ENCODE data around the gene TEX261.

The TEX261 gene

DNA sequence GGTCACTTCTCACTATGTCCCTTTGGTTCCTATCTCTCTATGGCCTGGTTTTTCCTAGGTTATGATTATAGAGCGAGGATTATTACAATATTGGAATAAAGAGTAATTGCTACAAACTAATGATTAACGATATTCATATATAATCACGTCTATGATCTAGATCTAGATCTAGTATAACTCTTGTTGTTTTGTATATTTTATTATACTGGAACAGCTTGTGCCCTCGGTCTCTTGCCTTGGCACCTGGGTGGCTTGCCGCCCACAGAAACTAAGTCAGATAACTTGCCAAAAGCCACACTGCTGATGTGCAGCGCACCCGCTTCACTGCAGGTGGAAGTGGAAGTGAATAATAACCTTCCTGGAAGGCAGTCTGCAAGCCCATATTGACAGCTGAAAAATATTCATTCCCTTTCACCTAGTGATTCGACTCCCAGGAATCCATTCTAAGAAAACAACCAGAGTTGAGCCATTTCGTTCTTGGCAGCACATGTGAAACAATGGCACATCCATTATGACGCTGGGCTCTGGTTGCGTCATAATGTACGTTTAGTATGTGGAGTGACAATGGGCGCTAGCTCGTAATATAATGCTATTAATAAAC lies 17.0 kb downstream of the TEX261 start:
- H3K27ac ChIP-seq = peak overlapping the region; percentile 8
- H3K4me3 ChIP-seq (ENCODE audit: low read depth, low read length) = peak overlapping the region; percentile 63
- DNase-seq = peak; percentile 72

GRCh38 chr2:70975237-70975636 lies 19.4 kb downstream of the TEX261 start:
- Histone ChIP-seq H3K27me3 (replicated peaks) (no peaks in the 10 kb centered on the region), H3K4me3 (ENCODE audit: low read depth, low read length) (no peak overlapping the region), H3K36me3 (replicated peaks) (no peaks in the 10 kb centered on the region), H3K27ac (no peak overlapping the region)
- in situ Hi-C loops (cut with HindIII; ENCODE audit: low pct_ligation_motif_present, low sequenced_read_pairs) = no loop called here
- TF ChIP-seq, protein P1, sequence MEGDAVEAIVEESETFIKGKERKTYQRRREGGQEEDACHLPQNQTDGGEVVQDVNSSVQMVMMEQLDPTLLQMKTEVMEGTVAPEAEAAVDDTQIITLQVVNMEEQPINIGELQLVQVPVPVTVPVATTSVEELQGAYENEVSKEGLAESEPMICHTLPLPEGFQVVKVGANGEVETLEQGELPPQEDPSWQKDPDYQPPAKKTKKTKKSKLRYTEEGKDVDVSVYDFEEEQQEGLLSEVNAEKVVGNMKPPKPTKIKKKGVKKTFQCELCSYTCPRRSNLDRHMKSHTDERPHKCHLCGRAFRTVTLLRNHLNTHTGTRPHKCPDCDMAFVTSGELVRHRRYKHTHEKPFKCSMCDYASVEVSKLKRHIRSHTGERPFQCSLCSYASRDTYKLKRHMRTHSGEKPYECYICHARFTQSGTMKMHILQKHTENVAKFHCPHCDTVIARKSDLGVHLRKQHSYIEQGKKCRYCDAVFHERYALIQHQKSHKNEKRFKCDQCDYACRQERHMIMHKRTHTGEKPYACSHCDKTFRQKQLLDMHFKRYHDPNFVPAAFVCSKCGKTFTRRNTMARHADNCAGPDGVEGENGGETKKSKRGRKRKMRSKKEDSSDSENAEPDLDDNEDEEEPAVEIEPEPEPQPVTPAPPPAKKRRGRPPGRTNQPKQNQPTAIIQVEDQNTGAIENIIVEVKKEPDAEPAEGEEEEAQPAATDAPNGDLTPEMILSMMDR (IDR thresholded peaks at IDR 0.05; ENCODE audit: low read depth, low read length, missing control alignments) = no peak
- no peak for DNase-seq

More for the DNA sequence above, 17.0 kb downstream of the TEX261 start:
- H3K36me3 ChIP-seq (replicated peaks) = no peaks in the 10 kb centered on the region
- in situ Hi-C loops (cut with HindIII; ENCODE audit: low pct_ligation_motif_present, low sequenced_read_pairs) = no loop called here
- no peaks in the 10 kb centered on the region for H3K27me3 ChIP-seq (replicated peaks)
- TF ChIP-seq, protein P1 (IDR thresholded peaks at IDR 0.05; ENCODE audit: low read depth, low read length, missing control alignments) = no peak

GRCh38 chr2:70974592-70974991 lies 20.1 kb downstream of the TEX261 start:
- Histone ChIP-seq H3K36me3 (replicated peaks) (no peaks in the 10 kb centered on the region), H3K27me3 (replicated peaks) (no peaks in the 10 kb centered on the region), H3K27ac (no peak overlapping the region), H3K4me3 (ENCODE audit: low read depth, low read length) (no peak overlapping the region)
- TF ChIP-seq, protein P1 (IDR thresholded peaks at IDR 0.05; ENCODE audit: low read depth, low read length, missing control alignments) = no peak
- in situ Hi-C loops (cut with HindIII; ENCODE audit: low pct_ligation_motif_present, low sequenced_read_pairs) = no loop called here
- DNase-seq = no peak

GRCh38 chr2:70967189-70967588 lies 27.5 kb downstream of the TEX261 start:
- H3K27ac ChIP-seq = no peak overlapping the region
- no peak overlapping the region for H3K4me3 ChIP-seq (ENCODE audit: low read depth, low read length)
- in situ Hi-C loops (cut with HindIII; ENCODE audit: low pct_ligation_motif_present, low sequenced_read_pairs) = no loop called here
- DNase-seq = no peak
- TF ChIP-seq, protein P1 (IDR thresholded peaks at IDR 0.05; ENCODE audit: low read depth, low read length, missing control alignments) = no peak
- no peaks in the 10 kb centered on the region for H3K36me3 ChIP-seq (replicated peaks)
- peaks cover 6% of the 10 kb centered on the region for H3K27me3 ChIP-seq (replicated peaks)

DNA sequence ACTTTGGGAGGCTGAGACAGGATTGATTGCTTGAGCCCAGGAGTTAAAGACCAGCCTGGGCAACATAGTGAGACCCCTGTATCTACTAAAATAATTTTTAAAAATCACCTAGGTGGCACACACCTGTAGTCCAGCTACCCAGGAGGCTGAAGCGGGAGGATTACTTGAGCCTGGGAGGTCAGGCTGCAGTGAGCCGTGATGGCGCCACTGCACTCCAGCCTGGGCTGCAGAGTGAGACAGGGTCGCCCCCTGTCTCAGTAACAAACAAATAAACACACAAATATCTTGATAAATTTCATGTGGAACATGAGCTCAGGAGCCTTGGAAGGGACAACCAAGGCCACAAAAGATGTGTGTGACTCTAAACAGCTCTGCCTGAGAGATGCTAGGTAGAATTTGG lies 28.0 kb downstream of the TEX261 start:
- peaks cover 6% of the 10 kb centered on the region for H3K27me3 ChIP-seq (replicated peaks)
- H3K36me3 ChIP-seq (replicated peaks) = no peaks in the 10 kb centered on the region
- TF ChIP-seq, protein P1 (IDR thresholded peaks at IDR 0.05; ENCODE audit: low read depth, low read length, missing control alignments) = no peak
- in situ Hi-C loops (cut with HindIII; ENCODE audit: low pct_ligation_motif_present, low sequenced_read_pairs) = no loop called here
- H3K4me3 ChIP-seq (ENCODE audit: low read depth, low read length) = no peak overlapping the region
- DNase-seq = no peak
- H3K27ac ChIP-seq = no peak overlapping the region

GRCh38 chr2:70965506-70965905 lies 29.2 kb downstream of the TEX261 start:
- Histone ChIP-seq H3K27ac (no peak overlapping the region), H3K36me3 (replicated peaks) (no peaks in the 10 kb centered on the region), H3K27me3 (replicated peaks) (peaks cover 6% of the 10 kb centered on the region), H3K4me3 (ENCODE audit: low read depth, low read length) (no peak overlapping the region)
- TF ChIP-seq, protein P1 (IDR thresholded peaks at IDR 0.05; ENCODE audit: low read depth, low read length, missing control alignments) = no peak
- in situ Hi-C loops (cut with HindIII; ENCODE audit: low pct_ligation_motif_present, low sequenced_read_pairs) = no loop called here
- no peak for DNase-seq

All from brain microvascular endothelial cell (primary cell).